SH-SY5Y (cell line): ENCODE measurements around the gene APP.

Experiments used
- GATA2 ChIP-seq: IDR thresholded peaks from 2 replicates; pipeline ENCODE4 v1.6.1; 2011; ENCODE audit warnings: mild to moderate bottlenecking, low read depth, low read length
- GATA3 ChIP-seq: IDR thresholded peaks from 2 replicates; pipeline ENCODE4 v1.6.1; 2011; ENCODE audit warnings: low read depth, mild to moderate bottlenecking, low read length, moderate library complexity

- no peak for TF ChIP-seq GATA3
- peak; percentile 59 for TF ChIP-seq GATA2
Measured at GRCh38 chr21:26167593-26167992, 3.0 kb downstream of the APP start.
